ENCODE measurements around the gene ZNF391.
"Not testable (repeated sequence)": the region's sequence is repeated elsewhere in the genome, so short reads cannot be mapped to it uniquely, and the experiment has no call there.

Gene ZNF391

DNA sequence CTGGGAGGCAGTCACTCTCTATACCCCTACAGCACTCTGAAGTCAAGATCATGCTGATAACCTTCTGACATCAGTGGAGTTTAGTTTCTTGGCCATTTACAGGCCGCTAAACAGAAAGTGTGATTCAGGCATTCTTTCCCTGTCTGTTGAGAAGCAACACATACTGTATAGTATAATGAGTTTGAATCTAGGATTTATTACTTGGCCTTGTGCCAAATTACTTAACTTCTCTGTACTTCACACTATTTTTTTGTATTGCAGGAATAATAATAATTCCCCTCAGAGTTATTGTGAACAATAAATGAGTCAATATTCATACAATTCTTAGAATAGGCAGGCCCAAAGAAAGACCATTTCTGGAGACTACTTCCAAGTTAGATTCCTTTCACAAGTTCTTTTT is 4.1 kb downstream of the ZNF391 start:
- DNase-seq (ENCODE audit: low spot score in 2 of 2), result no peak
- Mint-ChIP-seq H3K36me3 (ENCODE audit: insufficient read depth) (peaks cover 4% of the 10 kb centered on the region), H3K27ac (ENCODE audit: low read depth) (no peak overlapping the region), H3K9me3 (no peaks in the 10 kb centered on the region), H3K27me3 (no peaks in the 10 kb centered on the region), H3K4me1 (peaks cover 21% of the 10 kb centered on the region), H3K4me3 (no peak overlapping the region)
- no peak for ATAC-seq (replicated peaks; ENCODE audit: extremely low read depth, poor library complexity, severe bottlenecking)

DNA sequence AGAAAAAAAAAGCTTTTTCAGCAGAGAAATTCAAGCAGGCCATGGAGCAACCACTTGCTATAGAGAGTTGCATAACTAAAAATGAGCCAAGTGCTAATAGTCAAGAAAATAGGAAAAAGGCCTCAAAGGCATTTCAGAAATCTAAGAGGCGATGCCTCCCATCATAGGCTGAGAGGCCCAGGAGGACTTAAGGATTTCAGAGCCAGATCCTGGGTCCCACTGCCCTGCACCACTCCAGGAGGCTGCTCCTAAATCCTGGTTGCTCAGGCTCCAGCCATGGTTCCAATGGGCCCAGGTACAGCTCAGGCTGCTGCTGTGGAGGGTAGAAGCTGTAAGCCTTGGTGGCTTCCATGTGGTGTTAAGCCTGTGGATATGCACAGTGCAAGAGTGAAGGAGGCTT is 5.5 kb downstream of the ZNF391 start:
- no peak overlapping the region for H3K4me3 Mint-ChIP-seq
- no peak for ATAC-seq (replicated peaks; ENCODE audit: extremely low read depth, poor library complexity, severe bottlenecking)
- H3K36me3 Mint-ChIP-seq (ENCODE audit: insufficient read depth), result no peaks in the 10 kb centered on the region
- peaks cover 1% of the 10 kb centered on the region for H3K9me3 Mint-ChIP-seq
- DNase-seq (ENCODE audit: low spot score in 2 of 2), result no peak
- no peak overlapping the region for H3K27ac Mint-ChIP-seq (ENCODE audit: low read depth)
- peaks cover 11% of the 10 kb centered on the region for H3K4me1 Mint-ChIP-seq
- H3K27me3 Mint-ChIP-seq, result no peaks in the 10 kb centered on the region

DNA sequence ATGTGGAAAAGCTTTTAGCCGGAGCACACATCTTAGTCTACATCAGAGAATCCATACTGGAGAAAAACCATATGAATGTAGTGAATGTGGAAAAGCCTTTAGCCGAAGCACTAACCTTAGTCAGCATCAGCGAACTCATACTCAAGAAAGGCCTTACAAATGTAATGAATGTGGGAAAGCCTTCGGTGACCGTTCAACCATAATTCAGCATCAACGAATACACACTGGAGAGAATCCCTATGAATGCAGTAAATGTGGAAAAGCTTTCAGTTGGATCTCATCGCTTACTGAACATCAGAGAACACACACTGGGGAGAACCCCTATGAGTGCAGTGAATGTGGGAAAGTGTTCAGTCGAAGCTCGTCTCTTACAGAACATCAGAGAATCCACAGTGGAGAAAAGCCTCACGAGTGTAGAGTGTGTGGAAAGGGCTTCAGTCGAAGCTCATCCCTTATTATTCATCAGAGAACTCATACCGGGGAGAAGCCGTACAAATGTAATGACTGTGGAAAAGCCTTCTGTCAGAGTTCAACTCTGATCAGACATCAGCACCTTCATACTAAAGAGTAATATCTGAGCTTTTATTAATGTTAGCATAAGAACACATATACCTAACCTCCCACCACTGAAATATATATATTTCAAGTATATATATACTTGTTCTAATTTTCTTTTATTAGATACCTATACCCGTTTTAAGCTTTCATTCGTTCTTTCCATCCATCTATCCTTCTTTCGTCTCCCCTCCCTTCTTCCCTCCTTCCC is 12.5 kb downstream of the ZNF391 start:
- Mint-ChIP-seq H3K9me3 (peaks cover 30% of the 10 kb centered on the region), H3K27ac (ENCODE audit: low read depth) (no peak overlapping the region), H3K36me3 (ENCODE audit: insufficient read depth) (peaks cover 5% of the 10 kb centered on the region), H3K4me1 (no peaks in the 10 kb centered on the region), H3K4me3 (no peak overlapping the region), H3K27me3 (peaks cover 12% of the 10 kb centered on the region)
- no peak for DNase-seq (ENCODE audit: low spot score in 2 of 2)
- ATAC-seq (replicated peaks; ENCODE audit: extremely low read depth, poor library complexity, severe bottlenecking), result no peak

DNA sequence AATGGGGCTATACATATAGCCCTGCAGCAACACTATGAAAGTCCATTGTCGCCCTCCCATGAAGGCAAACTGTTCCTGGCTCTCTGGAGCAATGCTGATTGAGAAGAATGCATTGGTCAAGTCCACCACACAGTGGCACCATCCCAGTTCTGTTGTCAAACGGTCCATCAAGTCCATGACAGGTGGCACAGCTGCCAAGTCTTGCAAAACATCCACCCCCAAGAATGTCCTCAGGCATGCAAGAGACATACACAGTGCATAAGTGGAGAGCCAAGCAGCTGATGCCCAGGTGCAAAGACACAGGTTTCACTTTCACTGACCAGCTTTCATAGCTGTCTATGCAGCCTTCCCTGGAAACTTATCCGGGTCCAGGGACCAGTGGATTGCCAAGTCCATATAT is 17.5 kb downstream of the ZNF391 start:
- H3K27ac Mint-ChIP-seq (ENCODE audit: low read depth), result no peak overlapping the region
- no peaks in the 10 kb centered on the region for H3K4me1 Mint-ChIP-seq
- ATAC-seq (replicated peaks; ENCODE audit: extremely low read depth, poor library complexity, severe bottlenecking) (no peak), DNase-seq (ENCODE audit: low spot score in 2 of 2) (no peak)
- H3K9me3 Mint-ChIP-seq, result peaks cover 19% of the 10 kb centered on the region
- H3K36me3 Mint-ChIP-seq (ENCODE audit: insufficient read depth), result peaks cover 3% of the 10 kb centered on the region
- H3K4me3 Mint-ChIP-seq, result no peak overlapping the region
- H3K27me3 Mint-ChIP-seq, result peaks cover 12% of the 10 kb centered on the region

DNA sequence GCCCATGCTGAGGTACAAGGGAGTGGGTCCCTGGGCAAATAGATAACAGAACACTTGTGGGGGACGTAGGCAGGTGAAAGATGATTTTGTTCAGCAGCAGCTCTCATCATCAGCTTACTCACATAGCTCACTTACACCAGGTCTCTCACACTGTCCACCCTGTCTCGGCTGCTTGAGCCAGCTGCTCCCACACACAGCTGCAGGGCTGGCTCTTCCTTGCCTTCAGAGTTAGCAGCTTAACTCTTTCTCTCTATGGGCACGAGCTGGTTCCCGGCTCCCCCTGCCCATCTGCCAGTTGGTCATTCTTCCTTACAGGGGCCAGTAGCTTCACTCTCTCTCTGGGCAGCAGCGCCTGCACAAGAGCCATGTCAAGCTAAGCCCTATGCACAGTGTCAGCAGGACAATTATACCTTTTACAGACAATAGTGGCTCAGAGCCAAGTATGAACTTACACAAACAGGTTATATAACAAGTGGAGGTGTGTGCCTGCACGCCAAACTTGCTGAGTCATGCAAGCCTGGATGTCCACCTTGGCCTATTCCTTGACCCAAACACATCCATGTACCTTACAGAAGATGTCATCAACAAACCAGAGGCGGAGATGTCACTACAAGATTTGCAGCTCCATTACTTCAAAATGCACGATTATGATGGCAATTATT is 18.7 kb downstream of the ZNF391 start:
- no peak overlapping the region for H3K27ac Mint-ChIP-seq (ENCODE audit: low read depth)
- peaks cover 1% of the 10 kb centered on the region for H3K36me3 Mint-ChIP-seq (ENCODE audit: insufficient read depth)
- peaks cover 3% of the 10 kb centered on the region for H3K27me3 Mint-ChIP-seq
- peaks cover 9% of the 10 kb centered on the region for H3K9me3 Mint-ChIP-seq
- no peak overlapping the region for H3K4me3 Mint-ChIP-seq
- ATAC-seq (replicated peaks; ENCODE audit: extremely low read depth, poor library complexity, severe bottlenecking) (no peak), DNase-seq (ENCODE audit: low spot score in 2 of 2) (no peak)
- H3K4me1 Mint-ChIP-seq, result no peaks in the 10 kb centered on the region

DNA sequence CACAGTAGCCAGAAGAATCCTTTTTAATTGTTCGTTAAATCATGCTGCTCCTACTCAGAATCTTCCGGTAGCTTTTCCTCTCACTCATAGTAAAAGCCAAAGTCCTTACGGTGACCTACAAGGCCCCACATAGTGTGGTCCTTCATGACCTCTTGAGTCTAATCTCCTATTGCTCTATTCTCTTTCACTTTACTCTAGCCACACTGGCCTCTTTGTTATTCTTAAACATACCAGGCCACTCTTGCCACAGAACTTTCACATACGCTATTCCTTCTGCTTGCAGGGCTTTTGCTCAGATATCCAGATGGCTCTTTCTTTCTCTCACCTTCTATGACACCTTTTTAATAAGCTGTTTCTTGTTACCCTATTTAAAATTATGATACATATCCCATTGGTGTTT is 25.7 kb downstream of the ZNF391 start:
- no peaks in the 10 kb centered on the region for H3K4me1 Mint-ChIP-seq
- no peaks in the 10 kb centered on the region for H3K9me3 Mint-ChIP-seq
- H3K27me3 Mint-ChIP-seq, result peaks cover 14% of the 10 kb centered on the region
- no peaks in the 10 kb centered on the region for H3K36me3 Mint-ChIP-seq (ENCODE audit: insufficient read depth)
- DNase-seq (ENCODE audit: low spot score in 2 of 2) (no peak), ATAC-seq (replicated peaks; ENCODE audit: extremely low read depth, poor library complexity, severe bottlenecking) (no peak)
- H3K4me3 Mint-ChIP-seq, result no peak overlapping the region
- no peak overlapping the region for H3K27ac Mint-ChIP-seq (ENCODE audit: low read depth)

DNA sequence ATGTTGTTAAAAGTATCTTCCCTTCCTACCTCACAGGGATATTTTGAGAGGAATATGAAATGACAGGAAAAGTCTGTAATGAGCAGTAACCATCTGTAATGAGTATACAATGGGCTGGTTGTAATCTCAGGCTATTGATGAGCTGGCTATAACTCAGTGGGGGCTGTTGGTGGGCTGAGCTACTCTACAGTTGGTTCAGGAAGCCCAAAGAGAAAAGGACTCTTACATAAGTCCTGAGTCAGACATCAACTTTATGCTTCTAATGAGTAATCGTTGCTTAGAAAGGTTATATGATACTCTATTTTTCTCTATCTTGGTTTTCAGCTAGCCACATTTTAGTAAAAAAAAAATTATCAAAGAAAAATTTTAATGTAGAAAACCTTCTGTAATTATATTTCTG is 26.4 kb downstream of the ZNF391 start:
- Mint-ChIP-seq H3K9me3 (no peaks in the 10 kb centered on the region), H3K27ac (ENCODE audit: low read depth) (no peak overlapping the region), H3K4me1 (no peaks in the 10 kb centered on the region), H3K36me3 (ENCODE audit: insufficient read depth) (no peaks in the 10 kb centered on the region), H3K4me3 (no peak overlapping the region), H3K27me3 (peaks cover 21% of the 10 kb centered on the region)
- no peak for DNase-seq (ENCODE audit: low spot score in 2 of 2)
- ATAC-seq (replicated peaks; ENCODE audit: extremely low read depth, poor library complexity, severe bottlenecking), result no peak

DNA sequence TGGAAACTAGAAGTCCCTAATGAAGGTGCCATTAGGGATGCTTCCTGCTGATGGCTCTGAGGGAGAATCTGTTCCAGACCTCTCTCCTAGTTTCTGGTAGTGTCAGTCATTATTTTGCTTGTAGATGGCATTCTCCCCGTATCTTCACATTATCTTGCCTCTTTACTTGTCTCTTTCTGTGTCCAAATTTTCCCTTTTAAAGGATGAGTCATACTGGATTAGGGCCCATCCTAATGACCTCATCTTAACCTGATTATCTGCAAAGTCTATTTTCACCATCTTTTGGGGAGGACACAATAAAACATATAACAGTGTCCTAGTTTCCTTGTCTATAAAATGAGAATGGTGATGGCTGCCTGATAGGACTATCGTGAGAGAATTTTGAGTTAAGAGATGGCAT is 27.3 kb downstream of the ZNF391 start:
- no peak overlapping the region for H3K27ac Mint-ChIP-seq (ENCODE audit: low read depth)
- DNase-seq (ENCODE audit: low spot score in 2 of 2) (no peak), ATAC-seq (replicated peaks; ENCODE audit: extremely low read depth, poor library complexity, severe bottlenecking) (no peak)
- H3K36me3 Mint-ChIP-seq (ENCODE audit: insufficient read depth), result no peaks in the 10 kb centered on the region
- H3K27me3 Mint-ChIP-seq, result peaks cover 30% of the 10 kb centered on the region
- no peaks in the 10 kb centered on the region for H3K9me3 Mint-ChIP-seq
- no peak overlapping the region for H3K4me3 Mint-ChIP-seq
- no peaks in the 10 kb centered on the region for H3K4me1 Mint-ChIP-seq

DNA sequence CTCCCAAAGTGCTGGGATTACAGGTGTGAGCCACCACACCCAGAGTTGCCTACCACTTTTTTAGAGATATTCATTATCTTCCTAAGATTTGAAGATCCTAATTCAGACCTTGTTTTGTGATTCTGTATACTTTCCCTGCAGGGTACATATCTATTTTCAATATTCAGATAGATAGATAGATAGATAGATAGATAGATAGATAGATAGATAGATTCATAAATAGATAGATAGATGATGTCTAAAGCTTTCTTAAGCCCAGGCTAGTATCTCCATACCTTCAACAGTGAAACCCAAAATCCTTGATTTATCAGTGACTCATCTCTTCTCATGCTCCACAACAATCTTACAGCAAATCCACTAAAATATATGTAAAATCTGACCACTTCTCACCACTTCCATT is 30.8 kb downstream of the ZNF391 start:
- no peak for DNase-seq (ENCODE audit: low spot score in 2 of 2)
- no peak for ATAC-seq (replicated peaks; ENCODE audit: extremely low read depth, poor library complexity, severe bottlenecking)
- peaks cover 41% of the 10 kb centered on the region for H3K27me3 Mint-ChIP-seq
- H3K9me3 Mint-ChIP-seq, result no peaks in the 10 kb centered on the region
- H3K4me3 Mint-ChIP-seq, result no peak overlapping the region
- no peak overlapping the region for H3K27ac Mint-ChIP-seq (ENCODE audit: low read depth)
- no peaks in the 10 kb centered on the region for H3K4me1 Mint-ChIP-seq
- H3K36me3 Mint-ChIP-seq (ENCODE audit: insufficient read depth), result no peaks in the 10 kb centered on the region

DNA sequence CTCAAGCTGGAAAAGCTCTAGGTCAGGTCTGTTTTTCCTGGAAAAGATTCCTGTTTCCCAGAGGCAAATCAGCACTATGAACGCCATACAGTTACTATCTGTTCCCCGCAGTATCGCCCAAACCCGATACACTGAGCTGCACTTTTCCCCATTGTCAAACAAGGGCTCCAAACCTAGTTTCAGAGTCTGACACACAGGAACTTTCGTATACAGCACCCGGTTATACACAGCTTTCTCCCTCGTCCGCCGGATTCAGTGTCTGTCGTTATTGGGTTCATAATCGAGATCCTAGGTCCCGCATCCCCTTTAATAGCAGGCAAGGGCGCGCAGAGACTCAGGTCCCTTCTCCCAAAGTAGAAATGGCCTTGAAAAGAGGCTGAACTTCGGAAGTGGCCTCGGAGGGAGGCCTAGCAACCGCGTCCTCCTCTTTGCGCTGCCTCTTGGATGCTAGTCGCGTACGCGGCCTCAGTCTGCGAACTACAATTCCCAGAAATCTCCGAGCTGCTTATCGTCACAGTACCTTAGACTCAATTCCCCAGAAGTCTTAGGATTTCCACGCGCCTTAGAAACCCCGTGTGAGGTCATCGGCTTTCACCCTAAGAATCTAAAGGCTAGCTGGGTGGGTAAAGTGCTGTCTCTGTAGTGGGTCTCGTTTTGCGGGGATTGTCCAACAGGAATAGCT is 34.2 kb downstream of the ZNF391 start:
- Mint-ChIP-seq H3K4me1 (no peaks in the 10 kb centered on the region), H3K9me3 (no peaks in the 10 kb centered on the region), H3K27me3 (peaks cover 29% of the 10 kb centered on the region), H3K4me3 (no peak overlapping the region), H3K27ac (ENCODE audit: low read depth) (no peak overlapping the region), H3K36me3 (ENCODE audit: insufficient read depth) (no peaks in the 10 kb centered on the region)
- DNase-seq (ENCODE audit: low spot score in 2 of 2) (no peak), ATAC-seq (replicated peaks; ENCODE audit: extremely low read depth, poor library complexity, severe bottlenecking) (no peak)

DNA sequence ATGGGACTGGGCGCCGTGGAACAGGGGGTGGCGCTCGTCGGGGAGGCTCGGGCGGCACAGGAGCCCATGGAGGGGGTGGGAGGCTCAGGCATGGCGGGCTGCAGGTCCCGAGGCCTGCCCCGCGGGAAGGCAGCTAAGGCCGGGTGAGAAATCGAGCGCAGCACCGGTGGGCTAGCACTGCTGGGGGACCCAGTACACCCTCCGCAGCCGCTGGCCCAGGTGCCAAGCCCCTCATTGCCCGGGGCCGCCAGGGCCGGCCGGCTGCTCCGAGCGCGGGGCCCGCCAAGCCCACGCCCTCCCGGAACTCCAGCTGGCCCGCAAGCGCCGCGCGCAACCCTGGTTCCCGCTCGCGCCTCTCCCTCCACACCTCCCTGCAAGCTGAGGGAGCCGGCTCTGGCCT is 36.3 kb downstream of the ZNF391 start:
- H3K9me3 Mint-ChIP-seq; H3K27ac Mint-ChIP-seq (ENCODE audit: low read depth); H3K4me1 Mint-ChIP-seq; DNase-seq (ENCODE audit: low spot score in 2 of 2); ATAC-seq (replicated peaks; ENCODE audit: extremely low read depth, poor library complexity, severe bottlenecking); H3K4me3 Mint-ChIP-seq; H3K36me3 Mint-ChIP-seq (ENCODE audit: insufficient read depth): not testable (repeated sequence)
- H3K27me3 Mint-ChIP-seq, result peaks cover 21% of the 10 kb centered on the region

DNA sequence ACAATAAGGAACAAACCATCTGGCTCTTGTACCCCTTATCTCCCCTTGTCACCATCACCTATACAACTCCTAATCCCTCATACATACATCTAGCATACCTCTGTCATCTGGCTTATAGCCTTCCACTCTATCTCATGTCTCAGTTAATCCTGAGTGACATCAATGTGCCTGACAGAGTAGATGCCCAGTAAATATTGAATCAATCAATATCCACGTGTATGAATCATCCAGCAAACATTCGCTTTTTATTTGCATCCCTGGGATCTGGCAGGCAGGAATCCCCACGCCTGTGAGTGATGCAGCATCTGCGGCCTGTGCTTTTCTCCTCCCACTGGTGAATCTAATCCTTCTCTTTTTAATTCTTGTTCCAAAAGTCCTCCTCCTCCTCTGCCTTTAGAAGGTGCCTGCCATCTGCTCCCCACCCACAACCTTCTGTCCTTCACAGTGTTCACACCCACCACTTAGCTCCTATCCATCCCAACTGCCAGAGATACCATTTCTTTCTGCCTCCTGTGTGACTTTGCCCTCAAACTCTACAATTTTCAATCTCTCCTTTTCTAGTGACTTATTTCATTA is 37.6 kb downstream of the ZNF391 start:
- H3K27me3 Mint-ChIP-seq, result peaks cover 8% of the 10 kb centered on the region
- no peaks in the 10 kb centered on the region for H3K4me1 Mint-ChIP-seq
- no peak overlapping the region for H3K4me3 Mint-ChIP-seq
- DNase-seq (ENCODE audit: low spot score in 2 of 2), result no peak
- H3K36me3 Mint-ChIP-seq (ENCODE audit: insufficient read depth), result no peaks in the 10 kb centered on the region
- ATAC-seq (replicated peaks; ENCODE audit: extremely low read depth, poor library complexity, severe bottlenecking), result no peak
- H3K9me3 Mint-ChIP-seq, result no peaks in the 10 kb centered on the region
- no peak overlapping the region for H3K27ac Mint-ChIP-seq (ENCODE audit: low read depth)

DNA sequence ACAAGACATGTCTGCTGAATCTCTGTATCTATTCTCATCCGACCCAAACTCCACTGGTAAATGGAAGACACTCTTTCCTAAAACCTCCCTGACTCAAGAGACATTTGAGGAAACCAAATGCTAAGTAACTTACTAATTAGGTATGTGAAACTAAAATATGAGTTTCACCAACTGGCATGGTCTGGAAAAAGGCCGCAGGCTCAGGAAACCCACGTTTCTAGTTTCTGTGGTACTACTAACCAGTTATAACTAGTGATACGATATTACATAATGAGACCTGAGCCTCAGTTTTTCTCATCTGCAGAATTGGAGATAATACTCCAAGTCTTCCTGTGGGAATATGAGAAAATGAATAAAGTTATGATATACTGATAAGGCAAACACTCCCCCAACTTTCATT is 39.9 kb downstream of the ZNF391 start:
- Mint-ChIP-seq H3K4me1 (no peaks in the 10 kb centered on the region), H3K27me3 (peaks cover 11% of the 10 kb centered on the region), H3K36me3 (ENCODE audit: insufficient read depth) (no peaks in the 10 kb centered on the region), H3K9me3 (no peaks in the 10 kb centered on the region), H3K4me3 (no peak overlapping the region), H3K27ac (ENCODE audit: low read depth) (no peak overlapping the region)
- no peak for ATAC-seq (replicated peaks; ENCODE audit: extremely low read depth, poor library complexity, severe bottlenecking)
- DNase-seq (ENCODE audit: low spot score in 2 of 2), result no peak
